ENCODE results near the gene OTUD7B. TPM values are rescaled to one million over a fixed set of nuclear protein-coding genes. Genes with fewer than 3 reads are reported as not detected.

Gene OTUD7B
- total RNA-seq, 1 donor from 2014 or later, result 31.6 TPM

DNA sequence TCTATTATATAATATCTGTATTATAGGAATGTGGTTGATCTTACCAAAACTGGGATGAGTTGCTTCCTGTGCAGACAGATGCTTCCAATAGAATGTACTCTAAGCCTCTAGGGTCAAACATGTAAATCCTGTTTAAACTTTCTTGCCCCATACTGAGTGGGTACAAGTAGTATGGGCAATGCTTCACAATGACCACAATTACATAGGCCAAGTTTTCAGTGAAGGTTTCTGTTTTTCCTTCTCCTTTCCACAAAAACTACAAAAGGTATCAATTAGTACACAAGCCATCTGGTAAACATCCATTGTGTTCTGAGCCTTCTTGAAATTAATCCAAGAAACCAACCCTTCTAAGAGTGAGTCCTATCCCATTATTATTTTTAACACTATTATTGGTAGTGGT is 16.8 kb downstream of the OTUD7B start:
- H3K27me3 Mint-ChIP-seq, result no peaks in the 10 kb centered on the region
- H3K4me3 Mint-ChIP-seq, result no peak overlapping the region
- no peak for DNase-seq (ENCODE audit: extremely low spot score, unreplicated experiment)
- H3K9me3 Mint-ChIP-seq, result no peaks in the 10 kb centered on the region
- peaks cover 13% of the 10 kb centered on the region for H3K36me3 Mint-ChIP-seq
- no peak overlapping the region for H3K27ac Mint-ChIP-seq
- peaks cover 13% of the 10 kb centered on the region for H3K4me1 Mint-ChIP-seq (ENCODE audit: unreplicated experiment)
- no peak for TF ChIP-seq CTCF (conservative IDR thresholded peaks at IDR 0.05)

DNA sequence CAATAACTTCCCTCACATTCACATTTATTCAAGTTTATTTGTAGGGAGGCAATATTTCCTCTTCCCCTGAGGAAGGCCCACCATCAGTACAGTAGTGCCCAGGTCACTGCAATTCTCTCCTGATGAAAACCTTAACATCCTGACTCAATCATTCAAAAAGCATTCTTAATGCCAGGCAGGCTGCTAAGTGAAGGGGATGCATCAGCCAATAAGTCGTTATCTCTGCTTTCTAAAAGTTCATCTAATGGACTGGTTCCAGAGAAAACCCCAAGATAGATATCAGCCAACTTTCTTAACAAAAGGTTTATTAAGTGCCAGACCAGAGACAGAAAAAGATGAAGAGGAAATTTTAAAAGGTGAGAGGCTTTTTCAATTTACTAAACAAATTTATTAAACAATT is 17.3 kb downstream of the OTUD7B start:
- Mint-ChIP-seq H3K4me1 (ENCODE audit: unreplicated experiment) (peaks cover 18% of the 10 kb centered on the region), H3K9me3 (no peaks in the 10 kb centered on the region), H3K4me3 (no peak overlapping the region), H3K27me3 (no peaks in the 10 kb centered on the region), H3K27ac (no peak overlapping the region), H3K36me3 (peaks cover 13% of the 10 kb centered on the region)
- no peak for DNase-seq (ENCODE audit: extremely low spot score, unreplicated experiment)
- no peak for TF ChIP-seq CTCF (conservative IDR thresholded peaks at IDR 0.05)

DNA sequence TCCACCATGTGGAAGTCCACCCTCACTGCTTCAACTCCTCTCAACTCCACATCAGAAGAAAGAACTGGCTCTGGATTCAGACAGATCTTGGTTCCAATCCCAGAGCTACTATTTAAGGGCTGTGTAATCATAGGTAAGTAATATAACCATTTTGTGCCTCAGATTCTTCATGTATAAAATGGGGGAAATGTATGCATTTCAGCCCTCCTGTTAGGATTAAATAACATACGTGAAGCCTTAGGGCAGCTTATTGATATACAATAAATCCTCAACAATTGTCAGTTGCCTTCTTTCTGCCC is 23.3 kb downstream of the OTUD7B start:
- H3K27ac Mint-ChIP-seq, result no peak overlapping the region

DNA sequence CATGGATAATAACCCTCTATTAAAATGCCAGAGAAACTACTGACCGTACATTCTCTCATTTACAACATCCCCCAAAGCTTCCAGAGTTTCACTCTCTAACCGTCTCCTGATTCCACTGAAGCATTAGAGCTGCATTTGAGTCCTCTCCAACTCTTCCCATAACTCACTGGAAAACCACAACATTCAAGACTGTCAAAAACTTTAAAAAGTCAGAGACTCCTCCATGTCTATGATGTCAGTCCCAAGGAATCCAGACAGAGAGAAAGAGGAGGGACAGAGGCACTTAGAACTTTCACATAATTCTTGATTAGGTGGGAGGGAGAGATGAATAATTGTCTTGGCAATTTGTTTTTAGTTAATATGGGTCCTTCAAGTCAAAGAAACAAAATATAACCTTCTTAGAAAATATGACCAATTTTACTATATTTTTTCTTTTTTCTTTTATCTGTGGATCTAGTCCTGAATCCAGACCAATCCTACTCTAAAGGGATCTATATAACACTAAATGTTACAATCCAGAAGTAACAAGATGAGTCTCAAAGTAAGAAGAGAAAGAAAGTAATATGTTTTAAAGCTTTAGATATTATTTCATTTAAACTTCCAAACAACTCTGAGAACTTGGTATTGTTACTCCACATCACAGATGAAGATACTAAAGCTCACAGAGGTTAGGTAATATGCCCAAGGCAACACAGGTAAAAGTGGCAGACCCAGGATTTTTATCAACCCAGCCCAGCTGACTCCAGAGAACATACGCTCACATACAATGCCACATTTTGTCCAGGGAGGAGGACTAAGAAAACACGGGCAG is 23.8 kb downstream of the OTUD7B start:
- Mint-ChIP-seq H3K4me3 (no peak overlapping the region), H3K27ac (peak overlapping the region; percentile 25), H3K4me1 (ENCODE audit: unreplicated experiment) (peaks cover 41% of the 10 kb centered on the region), H3K27me3 (no peaks in the 10 kb centered on the region), H3K9me3 (no peaks in the 10 kb centered on the region), H3K36me3 (peaks cover 22% of the 10 kb centered on the region)
- no peak for DNase-seq (ENCODE audit: extremely low spot score, unreplicated experiment)
- TF ChIP-seq CTCF (conservative IDR thresholded peaks at IDR 0.05), result no peak

More for the DNA sequence above, 23.3 kb downstream of the OTUD7B start:
- TF ChIP-seq CTCF (conservative IDR thresholded peaks at IDR 0.05), result no peak
- no peak for DNase-seq (ENCODE audit: extremely low spot score, unreplicated experiment)
- H3K27me3 Mint-ChIP-seq, result no peaks in the 10 kb centered on the region
- H3K4me3 Mint-ChIP-seq, result no peak overlapping the region
- no peaks in the 10 kb centered on the region for H3K9me3 Mint-ChIP-seq
- H3K4me1 Mint-ChIP-seq (ENCODE audit: unreplicated experiment), result peaks cover 41% of the 10 kb centered on the region
- peaks cover 23% of the 10 kb centered on the region for H3K36me3 Mint-ChIP-seq

DNA sequence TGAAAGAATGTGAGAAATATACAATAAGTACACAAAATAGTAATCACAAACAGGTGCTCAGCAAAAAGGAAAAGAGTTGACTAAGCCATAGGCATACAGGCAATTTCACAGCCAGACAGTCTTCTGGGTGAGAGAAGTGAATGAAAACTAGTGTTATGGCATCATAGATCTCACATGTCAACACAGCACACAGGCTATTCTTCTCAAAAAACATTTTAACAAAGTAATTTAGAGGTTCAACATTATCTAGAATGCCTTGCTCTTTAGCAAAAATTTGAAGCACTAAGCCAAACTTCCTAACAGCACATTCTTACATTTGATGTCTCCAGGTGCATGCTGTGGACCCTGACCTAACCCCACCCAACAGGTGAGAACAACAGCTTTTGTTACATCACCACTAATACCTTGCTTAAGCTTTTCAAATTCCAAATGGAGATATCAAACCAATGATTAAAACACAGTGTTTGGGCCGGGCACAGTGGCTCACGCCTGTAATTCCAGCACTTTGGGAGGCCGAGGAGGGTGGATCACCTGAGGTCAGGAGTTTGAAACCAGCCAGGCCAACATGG is 30.5 kb downstream of the OTUD7B start:
- H3K36me3 Mint-ChIP-seq, result peaks cover 25% of the 10 kb centered on the region
- H3K4me3 Mint-ChIP-seq, result no peak overlapping the region
- no peak for DNase-seq (ENCODE audit: extremely low spot score, unreplicated experiment)
- H3K9me3 Mint-ChIP-seq, result no peaks in the 10 kb centered on the region
- H3K27ac Mint-ChIP-seq, result peak overlapping the region; percentile 33
- peaks cover 36% of the 10 kb centered on the region for H3K4me1 Mint-ChIP-seq (ENCODE audit: unreplicated experiment)
- no peaks in the 10 kb centered on the region for H3K27me3 Mint-ChIP-seq
- TF ChIP-seq CTCF (conservative IDR thresholded peaks at IDR 0.05), result no peak

Data from type B pancreatic cell (in vitro differentiated cells).